Duodenal mucosa (tissue), 2 donors: ENCODE results near the gene CRY2.
"Not testable (repeated sequence)": the region's sequence is repeated elsewhere in the genome, so short reads cannot be mapped to it uniquely, and the experiment has no call there.

ENCODE experiments used
- H3K27ac ChIP-seq: one replicate; pipeline ENCODE4 v1.7.0; 2013; ENCODE audit warnings: low read depth, low read length
- H3K27me3 ChIP-seq, 2 donors: one replicate each; pipeline ENCODE4 v1.7.0; 2013; ENCODE audit warnings: low read length in 2 of 2, control low read depth in 1 of 2; ENCODE audit not compliant: insufficient read depth in 2 of 2, control insufficient read depth in 1 of 2
- H3K36me3 ChIP-seq, 2 donors: one replicate each; pipeline ENCODE4 v1.7.0; 2013; ENCODE audit warnings: low read length in 2 of 2, control low read depth in 1 of 2; ENCODE audit not compliant: insufficient read depth in 2 of 2, control insufficient read depth in 1 of 2
- H3K4me1 ChIP-seq, 2 donors: one replicate each; pipeline ENCODE4 v1.7.0; 2013; ENCODE audit warnings: low read length in 2 of 2, control low read depth in 1 of 2; ENCODE audit not compliant: insufficient read depth in 2 of 2, control insufficient read depth in 1 of 2
- H3K4me3 ChIP-seq, 2 donors: one replicate each; pipeline ENCODE4 v1.7.0; 2013; ENCODE audit warnings: low read length in 2 of 2, low read depth in 1 of 2
- H3K9ac ChIP-seq, 2 donors: one replicate each; pipeline ENCODE4 v1.7.0; 2013; ENCODE audit warnings: low read length in 2 of 2, low read depth in 1 of 2
- H3K9me3 ChIP-seq, 2 donors: one replicate each; pipeline ENCODE4 v1.7.0; 2013; ENCODE audit warnings: low read length in 2 of 2, control low read depth in 1 of 2; ENCODE audit not compliant: control insufficient read depth in 1 of 2

CRY2 gene

GRCh38 chr11:45805305-45806071 lies 41.8 kb upstream of the CRY2 start:
- peak overlapping the region; percentile 93 to 97 for H3K4me3 ChIP-seq
- H3K36me3 ChIP-seq: peaks cover 8 to 40% of the 10 kb centered on the region in 2 donors
- peak overlapping the region; percentile 85 to 87 for H3K9ac ChIP-seq
- H3K27ac ChIP-seq: peak overlapping the region; percentile 94
- H3K4me1 ChIP-seq: peaks cover 34 to 36% of the 10 kb centered on the region in 2 donors
- H3K9me3 ChIP-seq: no peaks in the 10 kb centered on the region
- H3K27me3 ChIP-seq: no peaks in the 10 kb centered on the region

- Histone ChIP-seq H3K9me3 (no peaks in the 10 kb centered on the region), H3K4me3 (peak overlapping the region; percentile 93 to 97), H3K4me1 (peaks cover 34 to 36% of the 10 kb centered on the region in 2 donors), H3K27me3 (no peaks in the 10 kb centered on the region), H3K9ac (peak overlapping the region; percentile 85 to 87), H3K36me3 (peaks cover 13 to 48% of the 10 kb centered on the region in 2 donors), H3K27ac (no peak overlapping the region)
These were observed 41.0 kb upstream of the CRY2 start for GRCh38 chr11:45806072-45806933.

- peak overlapping the region; percentile 93 to 97 for H3K4me3 ChIP-seq
- no peaks in the 10 kb centered on the region for H3K27me3 ChIP-seq
- H3K9ac ChIP-seq: peak overlapping the region; percentile 21 to 87
- no peaks in the 10 kb centered on the region for H3K9me3 ChIP-seq
- H3K4me1 ChIP-seq: peaks cover 33 to 34% of the 10 kb centered on the region in 2 donors
- no peak overlapping the region for H3K27ac ChIP-seq
- H3K36me3 ChIP-seq: peaks cover 21 to 57% of the 10 kb centered on the region in 2 donors
These were observed 40.1 kb upstream of the CRY2 start for GRCh38 chr11:45806937-45807791.

- no peak overlapping the region for H3K27ac ChIP-seq
- peak overlapping the region; percentile 21 to 87 for H3K9ac ChIP-seq
- H3K4me1 ChIP-seq: peaks cover 27 to 29% of the 10 kb centered on the region in 2 donors
- peak overlapping the region; percentile 93 to 97 for H3K4me3 ChIP-seq
- H3K27me3 ChIP-seq: no peaks in the 10 kb centered on the region
- H3K9me3 ChIP-seq: no peaks in the 10 kb centered on the region
- peaks cover 26 to 63% of the 10 kb centered on the region in 2 donors for H3K36me3 ChIP-seq
These were observed 39.5 kb upstream of the CRY2 start for GRCh38 chr11:45807792-45808238.

- Histone ChIP-seq H3K4me1 (peaks cover 24 to 29% of the 10 kb centered on the region in 2 donors), H3K36me3 (peaks cover 26 to 63% of the 10 kb centered on the region in 2 donors)
- H3K27me3 ChIP-seq, H3K9me3 ChIP-seq, H3K27ac ChIP-seq, H3K9ac ChIP-seq, H3K4me3 ChIP-seq: not testable (repeated sequence)
These were observed 38.8 kb upstream of the CRY2 start for GRCh38 chr11:45808427-45808826.

GRCh38 chr11:45809456-45810395 lies 37.5 kb upstream of the CRY2 start:
- no peak overlapping the region for H3K9ac ChIP-seq
- no peak overlapping the region for H3K4me3 ChIP-seq
- no peaks in the 10 kb centered on the region for H3K9me3 ChIP-seq
- H3K36me3 ChIP-seq: peaks cover 26 to 63% of the 10 kb centered on the region in 2 donors
- peaks cover 24 to 29% of the 10 kb centered on the region in 2 donors for H3K4me1 ChIP-seq
- H3K27ac ChIP-seq: no peak overlapping the region
- H3K27me3 ChIP-seq: no peaks in the 10 kb centered on the region

GRCh38 chr11:45810431-45811108 lies 36.7 kb upstream of the CRY2 start:
- Histone ChIP-seq H3K9me3 (no peaks in the 10 kb centered on the region), H3K9ac (no peak overlapping the region), H3K4me3 (no peak overlapping the region), H3K27ac (no peak overlapping the region), H3K27me3 (no peaks in the 10 kb centered on the region), H3K4me1 (peaks cover 24 to 27% of the 10 kb centered on the region in 2 donors), H3K36me3 (peaks cover 26 to 63% of the 10 kb centered on the region in 2 donors)

- Histone ChIP-seq H3K9me3 (no peaks in the 10 kb centered on the region), H3K4me3 (no peak overlapping the region), H3K36me3 (peaks cover 26 to 62% of the 10 kb centered on the region in 2 donors), H3K9ac (no peak overlapping the region), H3K4me1 (peaks cover 19 to 22% of the 10 kb centered on the region in 2 donors), H3K27me3 (no peaks in the 10 kb centered on the region), H3K27ac (no peak overlapping the region)
These were observed 36.2 kb upstream of the CRY2 start for GRCh38 chr11:45811109-45811435.
